Mesendoderm (in vitro differentiated cells): ENCODE measurements around the gene ZNF79. TPM values are rescaled to one million over a fixed set of nuclear protein-coding genes. Genes with fewer than 3 reads are reported as not detected.

Source experiments
- DNase-seq: peaks from one replicate; pipeline ENCODE4 v3.0.0; 2013
- H2AK5ac ChIP-seq: 2 replicates; pipeline ENCODE4 v1.6.1; 2013; ENCODE audit warnings: low read length, inconsistent platforms
- H2BK120ac ChIP-seq: 2 replicates; pipeline ENCODE4 v1.6.1; 2013; ENCODE audit warnings: low read depth, mild to moderate bottlenecking, low read length, moderate library complexity, mixed read lengths
- H2BK15ac ChIP-seq: replicated peaks from 2 replicates; pipeline ENCODE4 v1.6.1; 2013; ENCODE audit warnings: low read depth, mild to moderate bottlenecking, moderate library complexity
- H2BK5ac ChIP-seq: 2 replicates; pipeline ENCODE4 v1.6.1; 2013; ENCODE audit warnings: low read length, inconsistent platforms
- H3K18ac ChIP-seq: 2 replicates; pipeline ENCODE4 v1.6.1; 2013; ENCODE audit warnings: mild to moderate bottlenecking, low read length, mixed read lengths
- H3K23ac ChIP-seq: one replicate; pipeline ENCODE4 v1.6.1; 2013; ENCODE audit warnings: low read length
- H3K27ac ChIP-seq: 2 replicates; pipeline ENCODE4 v1.5.1; 2013; ENCODE audit warnings: low read depth, mild to moderate bottlenecking, inconsistent platforms, low read length, moderate library complexity
- H3K27me3 ChIP-seq: 2 replicates; pipeline ENCODE4 v1.6.1; 2013; ENCODE audit warnings: low read length, control low read depth, mild to moderate bottlenecking, inconsistent platforms; ENCODE audit not compliant: insufficient read depth, poor library complexity
- H3K36me3 ChIP-seq: 2 replicates; pipeline ENCODE4 v1.6.1; 2013; ENCODE audit warnings: low read length, inconsistent platforms; ENCODE audit not compliant: control insufficient read depth, insufficient read depth
- H3K4ac ChIP-seq: one replicate; pipeline ENCODE4 v1.6.1; 2013; ENCODE audit warnings: low read depth, mild to moderate bottlenecking, low read length, moderate library complexity
- H3K4me1 ChIP-seq: 2 replicates; pipeline ENCODE4 v1.6.1; 2013; ENCODE audit warnings: low read depth, low read length, inconsistent platforms; ENCODE audit not compliant: control insufficient read depth
- H3K4me2 ChIP-seq: 2 replicates; pipeline ENCODE4 v1.6.1; 2013; ENCODE audit warnings: low read length
- H3K4me3 ChIP-seq: 2 replicates; pipeline ENCODE4 v1.5.1; 2013; ENCODE audit warnings: mild to moderate bottlenecking, low read length
- H3K56ac ChIP-seq: one replicate; pipeline ENCODE4 v1.6.1; 2013; ENCODE audit warnings: low read length
- H3K79me1 ChIP-seq: 2 replicates; pipeline ENCODE4 v1.6.1; 2013; ENCODE audit warnings: low read length, inconsistent platforms
- H3K79me2 ChIP-seq: 2 replicates; pipeline ENCODE4 v1.6.1; 2013; ENCODE audit warnings: mild to moderate bottlenecking, low read length; ENCODE audit not compliant: control insufficient read depth, insufficient read depth
- H3K9ac ChIP-seq: 2 replicates; pipeline ENCODE4 v1.6.1; 2013; ENCODE audit warnings: low read length, inconsistent platforms
- H4K5ac ChIP-seq: one replicate; pipeline ENCODE4 v1.6.1; 2013; ENCODE audit warnings: low read length
- H4K8ac ChIP-seq: one replicate; pipeline ENCODE4 v1.6.1; 2013; ENCODE audit warnings: low read depth, mild to moderate bottlenecking, control low read depth, low read length, moderate library complexity
- WGBS: extraction: QIAGEN DNeasy Blood & Tissue Kit; methylation state at CpG from one replicate; pipeline ENCODE4 v1.1.7; 2013; ENCODE audit warnings: low lambda C conversion rate, missing lambda C conversion rate; ENCODE audit not compliant: insufficient coverage; ENCODE audit errors: extremely low coverage; 5-methylcytosine and 5-hydroxymethylcytosine counted together
- polyA plus RNA-seq, 2 experiments: library from polyadenylated mRNA; stranded (reverse); fragments of 200-250 nt; gene quantifications; one replicate each; pipeline ENCODE4 v1.2.3, GENCODE V29; 2013

ZNF79 gene
- 1.9 TPM for polyA plus RNA-seq (2013, experiment 1 of 2)
- 1.8 TPM for polyA plus RNA-seq (2013, experiment 2 of 2)

DNA sequence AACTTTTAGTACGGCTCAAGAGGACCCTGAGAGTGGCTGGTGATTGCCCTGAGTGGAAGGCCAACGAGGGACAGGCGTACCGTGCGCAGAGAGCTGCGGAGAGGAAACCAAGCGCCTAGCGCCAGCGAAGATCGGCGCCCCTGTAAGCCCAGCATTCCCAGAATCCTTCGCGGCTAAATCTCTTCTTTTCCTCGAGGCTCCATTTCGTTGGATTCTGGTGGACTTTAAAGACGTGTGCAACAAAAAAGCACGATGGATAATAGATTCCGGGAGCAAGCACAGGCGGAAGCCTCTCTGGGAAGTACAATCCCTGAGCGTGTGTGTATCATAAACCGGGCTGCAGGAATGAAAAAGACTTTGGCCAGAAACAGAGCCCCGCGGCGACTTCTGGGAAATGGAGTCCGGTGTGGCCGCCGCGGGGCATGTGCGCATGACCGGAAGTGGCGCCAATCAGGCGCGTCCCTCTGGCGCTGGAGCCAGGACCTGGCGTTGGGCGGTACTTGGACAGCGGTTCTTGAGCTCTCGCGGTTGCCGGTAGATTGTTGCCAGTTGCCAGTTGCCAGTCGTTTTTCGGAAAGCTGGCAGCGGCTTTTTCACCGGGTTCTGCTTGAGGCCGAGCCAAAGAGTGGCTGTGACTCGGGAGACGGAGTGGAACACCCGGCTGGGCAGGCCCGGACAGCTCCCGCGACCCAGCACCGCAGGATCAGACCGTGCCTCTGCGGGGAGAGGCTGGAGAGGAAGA is at the start of gene ZNF79:
Gene ZNF79, plus strand, starts transcription at position 449 of the 742 bp plus-strand sequence. CDS start 406 bp downstream, outside the sequence.
- Histone ChIP-seq H3K4me3 (peak within 1 kb of the TSS; percentile 56), H3K4me2 (peak within 1 kb of the TSS; percentile 96), H3K27ac (peak within 1 kb of the TSS; percentile 75), H4K5ac (peak within 1 kb of the TSS; percentile 84), H3K56ac (peak within 1 kb of the TSS; percentile 83), H3K27me3 (no peaks in the 10 kb centered on the region), H3K18ac (peak within 1 kb of the TSS; percentile 89), H3K79me1 (peaks cover 13% of the 10 kb centered on the region), H3K9ac (peak within 1 kb of the TSS; percentile 78), H2BK120ac (no peak within 1 kb of the TSS), H2AK5ac (peak within 1 kb of the TSS; percentile 29), H3K36me3 (no peaks in the 10 kb centered on the region), H3K4me1 (peaks cover 7% of the 10 kb centered on the region), H3K79me2 (peaks cover 6% of the 10 kb centered on the region), H2BK5ac (peak within 1 kb of the TSS; percentile 37), H3K4ac (peak within 1 kb of the TSS; percentile 40), H2BK15ac (no peak within 1 kb of the TSS), H3K23ac (no peak within 1 kb of the TSS), H4K8ac (peak within 1 kb of the TSS; percentile 3)
- peak; percentile 95 for DNase-seq
- WGBS: no CpG with 5 or more reads among the region's 54 CpGs

DNA sequence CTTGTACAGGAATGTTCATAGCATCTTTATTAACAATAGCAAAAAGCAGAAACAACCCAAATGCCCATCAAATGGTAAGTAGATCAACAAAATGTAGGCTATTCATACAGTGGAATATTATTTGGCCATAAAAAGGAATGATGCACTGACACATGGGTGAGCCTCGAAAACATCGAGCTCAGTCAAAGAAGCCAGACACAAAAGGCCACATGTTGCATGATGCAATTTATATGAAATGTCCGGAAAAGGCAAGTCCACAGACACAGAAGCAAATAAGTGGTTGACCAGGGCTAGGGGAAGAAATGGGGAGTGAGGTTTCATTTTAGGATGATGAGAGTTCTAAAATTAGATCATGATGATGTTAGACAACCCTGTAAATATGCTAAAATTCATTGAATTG is 43.7 kb upstream of the ZNF79 start:
- Histone ChIP-seq H3K36me3 (no peaks in the 10 kb centered on the region), H2BK120ac (no peak overlapping the region), H3K79me1 (no peaks in the 10 kb centered on the region), H3K23ac (no peak overlapping the region), H2AK5ac (no peak overlapping the region), H3K4ac (no peak overlapping the region), H3K4me3 (no peak overlapping the region), H3K4me1 (no peaks in the 10 kb centered on the region), H4K8ac (no peak overlapping the region), H3K18ac (no peak overlapping the region), H3K4me2 (no peak overlapping the region), H3K56ac (no peak overlapping the region), H2BK5ac (no peak overlapping the region), H3K27me3 (no peaks in the 10 kb centered on the region), H4K5ac (no peak overlapping the region), H3K79me2 (no peaks in the 10 kb centered on the region), H3K27ac (no peak overlapping the region), H2BK15ac (no peak overlapping the region), H3K9ac (no peak overlapping the region)
- DNase-seq: no peak
- WGBS: no CpG with 5 or more reads among the region's 3 CpGs

DNA sequence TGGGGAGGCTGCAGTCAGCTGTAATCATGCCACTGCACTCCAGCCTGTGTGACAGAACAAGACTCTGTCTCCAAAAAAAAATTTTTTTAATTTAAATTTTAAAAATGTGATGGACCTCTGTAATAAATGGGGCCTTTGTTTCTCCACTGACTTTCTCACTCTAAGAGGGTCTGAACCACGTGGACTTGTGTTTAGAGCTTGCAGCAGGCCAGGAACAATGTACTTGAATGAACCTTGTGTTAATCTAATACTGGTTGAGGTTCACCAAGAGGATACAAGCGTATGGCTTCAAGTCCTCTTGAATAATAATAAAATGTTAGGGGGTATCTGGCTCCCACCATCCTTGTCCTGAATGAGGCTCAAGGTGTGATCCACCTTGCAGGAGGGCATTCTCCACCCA is 41.6 kb upstream of the ZNF79 start:
- no CpG with 5 or more reads among the region's 2 CpGs for WGBS
- Histone ChIP-seq H3K4me3 (no peak overlapping the region), H3K4me1 (no peaks in the 10 kb centered on the region), H3K27ac (no peak overlapping the region), H3K18ac (no peak overlapping the region), H2BK5ac (no peak overlapping the region), H3K4ac (no peak overlapping the region), H2BK15ac (no peak overlapping the region), H3K36me3 (no peaks in the 10 kb centered on the region), H2AK5ac (no peak overlapping the region), H2BK120ac (no peak overlapping the region), H4K5ac (no peak overlapping the region), H3K23ac (no peak overlapping the region), H3K9ac (no peak overlapping the region), H3K56ac (no peak overlapping the region), H3K79me2 (no peaks in the 10 kb centered on the region), H3K4me2 (no peak overlapping the region), H3K79me1 (no peaks in the 10 kb centered on the region), H3K27me3 (no peaks in the 10 kb centered on the region), H4K8ac (no peak overlapping the region)
- DNase-seq: no peak

DNA sequence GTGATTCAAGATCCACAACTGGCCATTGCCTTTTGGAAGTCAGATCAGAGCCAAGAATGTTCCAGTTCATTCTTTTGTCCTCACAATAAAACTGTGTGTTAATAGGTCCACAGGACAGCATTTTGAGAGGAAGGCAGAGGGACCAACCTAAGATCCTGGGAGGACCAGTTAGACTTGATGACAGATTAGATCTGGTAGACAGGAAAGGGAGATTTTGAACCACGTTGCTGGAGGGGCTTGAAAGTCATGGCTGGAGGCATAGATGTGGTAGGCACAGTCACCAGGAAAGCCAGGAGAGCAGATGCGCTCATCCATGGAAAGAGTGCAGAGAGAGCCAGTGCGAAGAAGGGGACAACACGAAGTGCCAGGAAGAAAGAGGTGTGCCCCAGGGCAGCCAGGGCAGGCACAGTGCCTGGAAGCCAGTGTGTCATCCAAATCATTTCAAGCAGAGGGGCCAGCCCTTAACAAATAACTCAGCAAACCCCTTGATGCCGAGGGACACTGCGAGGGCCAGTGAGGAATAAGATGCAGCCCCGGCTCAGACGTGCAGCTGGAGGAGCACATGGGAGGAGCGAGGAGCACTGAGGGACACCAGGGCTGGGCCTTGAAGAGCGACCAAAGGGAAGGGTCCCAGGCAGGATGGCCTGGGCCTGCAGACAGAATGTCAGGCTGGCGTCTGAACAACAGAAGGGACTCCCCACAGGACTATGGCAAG is 40.0 kb upstream of the ZNF79 start:
- Histone ChIP-seq H3K56ac (no peak overlapping the region), H3K79me2 (no peaks in the 10 kb centered on the region), H3K79me1 (no peaks in the 10 kb centered on the region), H3K9ac (no peak overlapping the region), H3K4me3 (no peak overlapping the region), H2AK5ac (no peak overlapping the region), H3K23ac (no peak overlapping the region), H3K4ac (no peak overlapping the region), H4K8ac (no peak overlapping the region), H2BK120ac (no peak overlapping the region), H2BK5ac (no peak overlapping the region), H3K4me2 (no peak overlapping the region), H3K4me1 (no peaks in the 10 kb centered on the region), H3K27ac (no peak overlapping the region), H3K18ac (no peak overlapping the region), H3K36me3 (no peaks in the 10 kb centered on the region), H3K27me3 (no peaks in the 10 kb centered on the region), H4K5ac (no peak overlapping the region), H2BK15ac (no peak overlapping the region)
- no peak for DNase-seq
- no CpG with 5 or more reads among the region's 11 CpGs for WGBS

DNA sequence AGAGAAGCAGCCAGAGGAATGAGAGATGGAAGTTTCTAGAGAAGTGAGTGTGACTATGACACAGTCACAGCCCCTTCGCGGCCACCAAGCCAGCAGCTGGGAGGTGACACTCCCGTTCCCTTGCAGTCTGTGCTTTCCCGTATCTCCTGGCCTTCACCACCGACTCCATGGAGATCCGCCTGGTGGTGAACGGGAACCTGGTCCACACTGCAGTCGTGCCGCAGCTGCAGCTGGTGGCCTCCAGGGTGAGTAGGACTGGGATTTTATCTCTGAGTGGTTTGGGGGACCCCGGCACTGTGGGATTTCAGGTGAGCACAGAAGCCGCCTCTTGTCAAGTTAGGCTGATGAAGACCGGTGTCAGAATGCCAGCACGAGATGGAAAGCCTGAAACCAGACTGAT is 39.3 kb upstream of the ZNF79 start:
- no peak overlapping the region for H3K56ac ChIP-seq
- H4K8ac ChIP-seq: no peak overlapping the region
- H2BK5ac ChIP-seq: no peak overlapping the region
- DNase-seq: peak; percentile 45
- H3K23ac ChIP-seq: no peak overlapping the region
- no peaks in the 10 kb centered on the region for H3K79me2 ChIP-seq
- no peaks in the 10 kb centered on the region for H3K36me3 ChIP-seq
- no peak overlapping the region for H3K4me2 ChIP-seq
- H2BK120ac ChIP-seq: no peak overlapping the region
- H3K4me3 ChIP-seq: no peak overlapping the region
- no peaks in the 10 kb centered on the region for H3K27me3 ChIP-seq
- H4K5ac ChIP-seq: no peak overlapping the region
- no peaks in the 10 kb centered on the region for H3K4me1 ChIP-seq
- no peak overlapping the region for H2BK15ac ChIP-seq
- H3K4ac ChIP-seq: no peak overlapping the region
- no peak overlapping the region for H3K18ac ChIP-seq
- no peak overlapping the region for H3K27ac ChIP-seq
- no CpG with 5 or more reads among the region's 13 CpGs for WGBS
- H3K79me1 ChIP-seq: no peaks in the 10 kb centered on the region
- H3K9ac ChIP-seq: no peak overlapping the region
- H2AK5ac ChIP-seq: no peak overlapping the region
